Omental fat pad (tissue), 4 donors: Measurements from ENCODE around the gene SYTL5. TPM values are rescaled to one million over a fixed set of nuclear protein-coding genes. Genes with fewer than 3 reads are reported as not detected.

Experiments used
- ATAC-seq: fragments of 150-250 bp; one replicate; pipeline ENCODE4 v1.9.1; 2016; ENCODE audit warnings: mild to moderate bottlenecking, moderate library complexity; ENCODE audit not compliant: low FRiP score
- DNase-seq: peaks from one replicate; pipeline ENCODE4 v3.0.0-alpha.2; 2019; ENCODE audit warnings: low spot score
- total RNA-seq, 4 donors: library from RNA; depleted of rRNA; stranded (reverse); fragments of >200 nt; gene quantifications; one replicate each; pipeline ENCODE4 v1.1.0, GENCODE V29; 2016
- TF ChIP-seq, protein P1 (sequence below), 3 donors: fragments of 450-650 bp; IDR thresholded peaks; one replicate each; pipeline ENCODE4 v1.5.1; 2016 to 2017; ENCODE audit warnings: antibody characterized with exemption in 3 of 3, mild to moderate bottlenecking in 3 of 3, moderate library complexity in 2 of 3

Gene SYTL5
- total RNA-seq, 4 donors from 2014 or later = 0.09 TPM; not detected in 3

GRCh38 chrX:38127961-38128360 lies 121.6 kb downstream of the SYTL5 start:
- ATAC-seq (no peak), DNase-seq (no peak)
- TF ChIP-seq, protein P1, sequence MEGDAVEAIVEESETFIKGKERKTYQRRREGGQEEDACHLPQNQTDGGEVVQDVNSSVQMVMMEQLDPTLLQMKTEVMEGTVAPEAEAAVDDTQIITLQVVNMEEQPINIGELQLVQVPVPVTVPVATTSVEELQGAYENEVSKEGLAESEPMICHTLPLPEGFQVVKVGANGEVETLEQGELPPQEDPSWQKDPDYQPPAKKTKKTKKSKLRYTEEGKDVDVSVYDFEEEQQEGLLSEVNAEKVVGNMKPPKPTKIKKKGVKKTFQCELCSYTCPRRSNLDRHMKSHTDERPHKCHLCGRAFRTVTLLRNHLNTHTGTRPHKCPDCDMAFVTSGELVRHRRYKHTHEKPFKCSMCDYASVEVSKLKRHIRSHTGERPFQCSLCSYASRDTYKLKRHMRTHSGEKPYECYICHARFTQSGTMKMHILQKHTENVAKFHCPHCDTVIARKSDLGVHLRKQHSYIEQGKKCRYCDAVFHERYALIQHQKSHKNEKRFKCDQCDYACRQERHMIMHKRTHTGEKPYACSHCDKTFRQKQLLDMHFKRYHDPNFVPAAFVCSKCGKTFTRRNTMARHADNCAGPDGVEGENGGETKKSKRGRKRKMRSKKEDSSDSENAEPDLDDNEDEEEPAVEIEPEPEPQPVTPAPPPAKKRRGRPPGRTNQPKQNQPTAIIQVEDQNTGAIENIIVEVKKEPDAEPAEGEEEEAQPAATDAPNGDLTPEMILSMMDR (IDR thresholded peaks at IDR 0.05) = no peak

GRCh38 chrX:38129366-38129765 lies 123.0 kb downstream of the SYTL5 start:
- TF ChIP-seq, protein P1 (IDR thresholded peaks at IDR 0.05) = no peak
- ATAC-seq (no peak), DNase-seq (no peak)

DNA sequence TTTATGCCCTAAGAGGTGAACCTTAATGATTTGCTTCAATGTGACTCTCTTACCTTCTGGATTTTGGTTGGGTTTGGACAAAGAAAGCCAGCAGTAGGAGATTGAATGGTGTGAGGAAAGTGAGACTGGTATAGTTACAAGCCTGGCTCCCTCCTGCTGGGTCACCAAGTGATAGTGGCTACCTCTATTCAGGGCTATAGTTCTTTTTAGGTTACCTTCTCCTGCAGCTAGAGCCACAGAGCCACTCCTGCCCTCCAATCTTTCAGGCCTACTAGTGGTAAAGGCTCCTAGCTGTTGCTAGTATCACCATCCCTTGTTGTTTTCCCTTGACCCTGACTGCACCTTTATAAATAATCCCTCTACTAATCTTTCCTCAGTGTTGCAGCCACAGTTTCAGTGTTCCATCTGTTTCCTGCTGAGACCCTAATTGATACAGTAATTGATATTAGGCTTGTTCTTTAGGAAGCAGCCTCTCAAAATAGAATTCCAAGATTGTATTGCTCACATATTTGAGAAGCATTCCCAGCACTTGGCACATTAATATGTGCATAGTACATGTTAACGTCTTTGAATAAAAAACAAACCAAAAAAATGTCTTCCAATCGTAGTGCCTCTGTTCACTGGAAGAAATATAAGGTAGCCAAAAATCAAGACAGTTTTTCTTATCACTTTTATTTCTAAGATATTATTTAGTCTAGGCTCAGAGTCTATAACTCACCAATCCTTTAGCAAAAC lies 132.0 kb downstream of the SYTL5 start:
- TF ChIP-seq, protein P1 (IDR thresholded peaks at IDR 0.05) = no peak
- no peak for ATAC-seq
- DNase-seq = no peak

DNA sequence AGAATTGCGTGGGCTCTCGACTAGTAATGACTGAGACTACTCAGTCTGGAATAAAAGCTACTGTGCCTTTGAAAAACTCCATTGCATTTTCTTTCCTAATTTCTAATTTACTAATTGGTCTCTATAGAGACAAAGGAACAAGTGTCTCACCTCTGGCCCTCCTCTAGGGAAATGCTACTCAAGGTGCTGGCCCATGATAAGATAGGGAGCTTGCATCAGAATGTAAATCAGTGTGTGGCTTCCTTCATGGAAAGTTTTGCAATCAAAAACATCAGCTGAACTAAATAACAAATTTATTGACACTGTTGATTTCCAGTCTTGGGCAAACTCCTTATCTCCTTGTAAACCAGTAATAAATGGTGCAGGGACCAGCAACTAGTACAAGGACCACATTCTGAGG lies 132.5 kb downstream of the SYTL5 start:
- DNase-seq (no peak), ATAC-seq (no peak)
- TF ChIP-seq, protein P1 (IDR thresholded peaks at IDR 0.05) = no peak

GRCh38 chrX:38142610-38143009 lies 136.3 kb downstream of the SYTL5 start:
- ATAC-seq (peak; percentile 81), DNase-seq (no peak)
- TF ChIP-seq, protein P1 (IDR thresholded peaks at IDR 0.05) = no peak

- ATAC-seq = no peak
- TF ChIP-seq, protein P1 (IDR thresholded peaks at IDR 0.05) = no peak
- DNase-seq = no peak
Measured at GRCh38 chrX:38149016-38149415, 142.7 kb downstream of the SYTL5 start.

GRCh38 chrX:38150993-38151392 lies 144.6 kb downstream of the SYTL5 start:
- TF ChIP-seq, protein P1 (IDR thresholded peaks at IDR 0.05) = no peak
- DNase-seq = no peak
- ATAC-seq = no peak
